NCI-H1417 (cell line): Measurements from ENCODE around the gene IQSEC2.

Source experiments
- DNase-seq, 3 experiments: peaks; one replicate each; lab custom pipeline; 2025; lab: John Stamatoyannopoulos, UW

The IQSEC2 gene

DNA sequence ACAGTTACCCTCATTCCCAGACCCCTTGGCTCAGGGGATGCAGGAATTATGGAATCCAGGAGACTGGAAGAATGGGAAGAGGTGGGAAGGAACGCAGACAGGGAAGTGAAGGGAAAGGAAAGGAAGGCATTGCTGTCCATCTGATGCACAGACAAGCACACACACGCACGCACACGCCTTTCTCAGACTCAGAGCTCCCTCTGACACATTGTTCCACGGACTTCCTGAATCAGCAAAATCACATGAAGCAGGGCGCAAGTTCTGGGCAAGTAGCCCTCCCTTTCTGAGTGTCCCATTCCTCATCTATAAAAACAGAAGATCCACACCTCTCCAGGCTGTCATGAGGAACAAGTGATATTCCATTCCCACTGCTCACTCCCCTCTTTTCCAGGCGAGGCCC, 13.2 kb downstream of the IQSEC2 start:
- DNase-seq = no peak

DNA sequence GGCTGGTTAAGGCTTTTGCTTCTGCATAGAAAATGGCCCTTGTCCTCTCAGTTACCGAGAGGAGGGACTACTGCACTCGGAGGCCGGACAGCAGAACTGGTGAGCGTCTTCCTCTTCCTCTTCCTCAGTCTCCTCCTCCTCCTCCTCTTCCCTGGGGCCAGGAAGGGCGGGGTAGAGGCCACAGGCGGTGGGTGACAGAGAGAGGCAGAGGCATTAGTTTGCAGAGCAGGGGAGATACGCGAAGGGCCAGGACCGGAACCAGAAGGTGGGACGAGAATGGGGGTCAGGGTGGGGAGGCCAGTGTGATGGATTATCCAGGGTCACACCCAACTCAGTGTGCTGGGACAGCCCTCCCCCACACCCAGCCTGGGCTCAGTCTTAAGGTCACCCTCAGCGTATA, 14.5 kb downstream of the IQSEC2 start:
- DNase-seq = no peak

DNA sequence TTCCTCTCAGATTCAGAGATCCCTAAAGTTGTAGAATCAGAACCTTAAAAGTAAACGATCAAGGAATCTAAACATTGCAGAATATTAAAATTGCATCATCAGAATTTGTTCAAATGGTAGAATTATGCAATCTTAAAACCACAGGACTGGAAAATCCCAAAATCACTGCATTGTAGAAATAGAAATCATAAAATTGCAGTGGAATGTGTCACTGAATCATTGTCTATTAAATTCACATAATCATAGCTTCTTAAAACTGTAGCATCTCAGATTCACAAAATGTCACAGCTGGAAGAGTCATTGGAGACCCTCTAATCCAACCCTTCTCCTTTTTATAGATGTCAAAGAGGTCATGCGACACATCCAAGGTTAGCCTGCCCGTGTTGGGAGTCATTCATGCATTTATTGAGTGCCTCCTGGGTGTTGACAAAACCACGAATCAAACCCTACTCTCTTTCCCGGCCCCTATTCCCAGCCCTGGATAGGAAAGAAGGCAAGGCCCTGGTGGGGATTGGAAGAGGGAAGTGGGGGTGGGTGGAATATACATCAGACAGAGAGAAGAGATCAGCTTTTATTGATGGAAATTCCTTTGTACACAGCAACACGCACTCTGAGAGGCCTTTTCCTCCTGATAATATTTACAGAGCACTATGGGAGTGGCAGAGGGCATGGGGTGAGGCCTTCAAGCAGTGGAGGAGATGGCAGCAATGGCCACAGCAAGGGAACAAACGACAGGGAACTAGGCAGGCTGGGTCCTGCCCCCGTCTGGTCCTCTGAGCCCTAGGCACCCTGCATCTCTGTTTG, 15.4 kb downstream of the IQSEC2 start:
- DNase-seq = no peak

DNA sequence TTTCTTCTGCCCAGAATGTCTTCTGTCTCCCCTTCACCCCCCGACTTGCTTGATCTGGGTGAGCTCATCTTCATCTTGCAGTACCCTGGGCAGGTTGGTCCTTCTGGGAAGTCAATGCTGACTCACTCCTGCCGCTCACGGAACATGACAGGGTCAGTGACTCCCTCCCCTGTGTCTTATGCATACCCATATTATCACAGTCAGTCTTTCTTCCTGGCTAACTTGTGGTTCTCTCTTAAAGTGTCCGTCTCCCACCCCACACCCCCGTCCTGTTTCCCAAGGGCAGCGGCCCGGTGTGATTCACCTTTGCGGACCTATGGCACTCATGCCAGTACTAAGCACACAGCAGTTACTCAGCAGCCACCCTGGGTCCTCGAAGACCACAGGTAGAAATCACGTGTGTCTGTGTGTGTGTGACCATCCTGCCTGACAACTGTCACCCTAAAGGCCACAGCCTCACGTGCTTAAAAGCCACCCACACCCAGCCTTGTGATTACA, 17.7 kb downstream of the IQSEC2 start:
- no peak for DNase-seq

DNA sequence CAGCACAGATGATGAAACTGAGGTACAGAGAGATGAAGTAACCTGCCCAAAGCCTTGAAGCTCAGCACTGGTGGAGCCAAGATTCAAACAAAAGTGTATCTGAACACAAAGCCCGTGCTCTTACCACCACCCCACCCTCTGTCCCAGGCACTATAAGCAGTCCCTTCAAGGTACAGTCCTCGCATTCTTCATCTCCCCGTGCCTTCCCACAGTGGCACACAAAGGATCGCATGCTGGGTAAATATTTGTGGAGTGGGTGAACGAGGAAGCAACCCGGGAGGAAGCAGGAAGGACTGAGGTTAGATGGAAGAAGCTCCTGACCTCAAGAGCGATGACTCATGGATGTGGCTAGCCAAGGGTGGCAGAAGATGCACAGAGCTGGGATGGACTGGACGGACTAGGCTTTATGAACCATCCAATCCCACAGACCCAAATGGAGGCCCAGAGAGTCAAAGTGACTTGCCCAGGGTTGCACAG, 18.4 kb downstream of the IQSEC2 start:
- peak in 1 of 3 experiments; percentile 13 for DNase-seq

DNA sequence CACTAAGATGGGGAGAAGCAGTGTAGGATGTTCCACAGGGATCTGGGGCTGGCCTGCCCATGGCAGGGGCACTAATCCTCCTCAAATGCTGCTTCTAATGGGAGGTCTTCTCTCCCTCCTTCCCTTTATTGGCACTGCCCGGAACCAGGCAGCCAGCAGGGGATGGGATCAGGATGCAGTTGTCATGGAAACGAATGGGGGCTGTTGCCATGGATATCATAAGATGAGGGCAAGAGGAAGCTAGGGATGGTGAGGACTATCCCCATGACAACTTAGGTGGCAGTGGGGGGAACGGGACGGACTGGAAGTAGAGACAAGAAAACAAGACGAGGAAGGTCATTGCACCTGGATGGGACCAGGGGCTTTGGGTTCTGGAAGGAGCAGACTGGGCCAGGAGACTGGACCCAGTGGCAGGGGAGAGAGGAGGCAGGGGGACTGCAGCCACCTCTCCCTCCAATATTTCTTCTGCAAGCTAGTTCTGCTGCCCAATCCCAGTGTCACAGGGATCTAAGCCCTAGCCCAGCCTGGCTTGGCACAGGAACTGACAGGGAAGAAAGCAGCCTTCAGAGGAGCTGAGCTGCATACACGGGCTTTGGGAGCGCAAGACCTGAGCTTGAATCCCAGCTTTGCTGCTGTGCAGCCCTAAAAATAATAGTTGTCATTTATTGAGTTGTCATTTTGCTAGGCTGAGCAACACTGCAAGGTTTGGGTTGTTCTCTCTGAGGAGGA, 19.0 kb downstream of the IQSEC2 start:
- peak in 1 of 3 experiments; percentile 57 for DNase-seq

DNA sequence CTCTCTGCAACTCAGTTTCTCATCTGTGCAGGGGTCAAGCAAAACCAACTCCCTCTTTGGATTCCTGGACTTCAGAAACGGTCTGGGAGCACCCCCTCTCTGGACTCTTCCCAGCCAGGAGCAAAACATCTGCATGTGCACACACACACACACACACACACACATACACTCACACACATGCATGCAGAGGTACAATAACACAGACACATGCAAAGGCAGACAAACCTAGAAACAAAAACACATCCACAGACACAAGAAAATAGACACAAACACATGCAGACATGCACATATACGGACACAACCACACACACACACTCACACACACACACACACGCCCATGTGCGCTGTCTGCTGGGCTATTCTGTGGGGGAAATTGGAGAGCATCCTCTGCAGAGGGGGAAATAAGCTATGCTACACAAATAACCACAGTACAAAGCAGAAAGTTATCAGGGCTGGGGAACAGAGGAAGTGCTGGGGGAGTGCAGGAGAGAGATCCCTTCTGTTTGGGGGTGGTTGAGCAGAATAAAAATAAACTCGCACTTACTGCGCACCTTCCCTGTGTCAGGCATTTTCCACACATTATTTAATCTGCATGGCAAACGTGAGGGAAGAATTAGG, 19.9 kb downstream of the IQSEC2 start:
- no peak for DNase-seq

DNA sequence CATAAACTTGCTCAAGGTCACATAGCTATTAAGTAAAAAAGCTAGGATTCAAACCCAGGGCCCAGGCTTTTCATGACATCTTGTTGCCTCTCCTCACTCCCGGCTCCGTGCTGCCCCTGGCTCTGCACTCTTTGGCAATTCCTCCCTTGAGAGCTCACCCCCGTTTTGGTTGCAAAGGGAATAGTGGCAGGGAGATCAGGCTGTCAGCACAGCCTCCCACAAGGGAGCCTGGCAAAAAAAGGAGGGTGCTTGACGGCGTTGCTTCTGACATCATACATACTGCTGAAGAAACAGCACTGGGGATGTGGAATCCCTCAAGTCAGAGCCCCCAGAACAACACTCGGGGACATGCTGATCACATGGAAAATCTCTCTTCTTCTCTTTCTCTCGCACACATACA, 20.5 kb downstream of the IQSEC2 start:
- DNase-seq = no peak

DNA sequence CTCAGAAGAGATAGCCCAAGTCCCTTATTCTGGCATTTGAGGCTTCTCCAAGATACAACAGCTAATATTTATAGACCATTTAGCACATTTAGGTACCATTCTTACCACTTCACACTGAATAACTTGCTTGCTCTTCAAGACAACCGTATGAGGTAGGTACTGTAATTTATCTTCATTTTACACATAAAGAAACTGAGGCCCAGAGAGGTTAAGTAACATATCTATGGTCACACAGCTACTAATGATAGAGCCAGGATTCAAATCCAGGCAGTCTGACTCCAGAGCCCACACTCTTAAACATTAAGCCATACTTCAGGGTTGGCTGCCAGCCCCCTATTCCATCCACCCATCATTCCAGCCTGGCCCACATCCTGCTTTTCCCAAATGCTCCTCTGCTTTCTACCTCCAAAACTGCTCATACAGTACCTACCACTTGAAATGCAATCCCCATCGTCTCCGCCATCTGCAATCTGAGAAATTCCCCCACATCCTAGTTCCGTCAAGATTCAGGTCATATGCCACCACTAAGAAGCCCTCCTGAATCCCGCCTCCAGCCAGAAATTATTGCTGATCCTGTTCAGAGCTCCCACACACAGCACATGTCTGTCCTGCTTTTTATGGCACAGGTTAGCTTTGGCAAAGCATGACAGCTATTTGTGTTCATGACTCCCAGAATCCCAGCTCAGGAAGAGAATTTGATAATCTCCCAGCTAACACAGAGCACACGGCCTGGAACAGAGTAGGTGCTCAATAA, 23.5 kb downstream of the IQSEC2 start:
- no peak for DNase-seq

DNA sequence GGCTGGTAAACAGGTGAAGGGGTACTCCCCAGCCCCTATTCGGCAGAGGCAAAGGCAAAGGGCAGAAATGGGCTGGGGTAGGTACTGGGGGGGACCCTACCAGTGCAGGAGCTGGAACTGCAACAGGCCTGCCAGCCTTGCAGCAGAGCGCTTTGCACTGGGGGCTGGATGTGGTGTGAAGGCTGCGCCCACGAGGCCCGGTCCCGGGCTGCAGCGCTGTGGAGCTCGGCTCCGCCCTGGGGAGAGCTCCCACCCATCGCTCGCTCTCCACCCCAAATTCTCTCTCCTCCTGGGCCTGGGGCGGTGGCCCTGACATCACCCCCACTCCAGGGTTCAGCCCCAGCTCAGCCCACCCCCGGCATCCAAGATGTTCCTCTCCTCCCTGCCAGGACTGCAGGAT, 24.2 kb downstream of the IQSEC2 start:
- DNase-seq = no peak

DNA sequence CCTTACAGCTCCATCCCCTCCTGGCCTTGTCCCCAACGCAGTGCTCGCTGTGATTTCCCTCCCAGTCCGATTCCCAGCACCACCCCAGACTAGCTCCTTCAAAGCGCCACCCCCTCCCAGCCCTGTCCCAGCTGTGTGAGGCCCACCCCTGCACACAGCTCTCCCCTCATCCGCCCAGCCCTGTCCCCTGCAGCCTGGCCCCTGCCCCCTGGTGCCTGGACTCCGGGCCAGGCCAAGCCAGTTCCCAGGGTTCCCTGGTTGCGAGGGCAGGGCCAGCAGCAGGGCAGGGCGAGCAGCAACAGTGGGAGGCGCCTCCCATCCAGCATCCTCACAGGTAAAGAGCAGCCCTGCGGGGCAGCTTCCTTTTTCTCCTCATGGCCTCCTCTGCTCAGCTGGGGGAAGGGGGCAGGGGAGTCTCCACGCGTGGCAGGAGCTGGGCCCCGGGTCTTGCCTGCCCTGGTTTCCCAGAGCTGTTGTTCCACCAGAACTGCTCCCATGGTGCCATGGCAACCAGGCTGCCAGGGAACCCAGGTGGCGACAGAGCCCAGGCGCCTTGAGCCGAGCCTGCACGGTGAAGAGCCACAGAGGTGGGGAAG, 24.8 kb downstream of the IQSEC2 start:
- peak in 2 of 3 experiments; percentile 75 to 80 for DNase-seq

DNA sequence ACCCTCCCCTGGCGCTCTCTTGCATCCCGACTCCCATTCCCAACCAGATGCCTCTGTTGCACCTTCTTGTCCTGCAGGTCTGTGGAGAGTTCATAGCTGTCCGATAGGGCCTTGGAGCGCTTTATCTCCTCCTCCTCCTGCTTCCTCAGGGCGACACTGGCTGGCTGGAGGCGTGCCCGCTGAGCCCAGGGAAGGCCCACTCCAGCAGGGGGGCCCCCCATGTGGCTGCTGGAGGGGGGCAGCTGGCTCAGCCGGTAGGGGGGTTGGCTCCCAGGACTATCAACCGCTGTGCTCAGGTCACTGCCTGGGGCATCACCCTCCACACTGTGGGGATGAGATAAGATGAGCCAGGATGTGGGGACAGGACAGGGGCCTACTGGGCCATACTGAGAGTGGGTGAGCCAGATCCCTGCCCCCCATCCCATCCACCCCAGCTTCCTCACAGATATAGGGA, 25.6 kb downstream of the IQSEC2 start:
- DNase-seq = peak in 1 of 3 experiments; percentile 7

DNA sequence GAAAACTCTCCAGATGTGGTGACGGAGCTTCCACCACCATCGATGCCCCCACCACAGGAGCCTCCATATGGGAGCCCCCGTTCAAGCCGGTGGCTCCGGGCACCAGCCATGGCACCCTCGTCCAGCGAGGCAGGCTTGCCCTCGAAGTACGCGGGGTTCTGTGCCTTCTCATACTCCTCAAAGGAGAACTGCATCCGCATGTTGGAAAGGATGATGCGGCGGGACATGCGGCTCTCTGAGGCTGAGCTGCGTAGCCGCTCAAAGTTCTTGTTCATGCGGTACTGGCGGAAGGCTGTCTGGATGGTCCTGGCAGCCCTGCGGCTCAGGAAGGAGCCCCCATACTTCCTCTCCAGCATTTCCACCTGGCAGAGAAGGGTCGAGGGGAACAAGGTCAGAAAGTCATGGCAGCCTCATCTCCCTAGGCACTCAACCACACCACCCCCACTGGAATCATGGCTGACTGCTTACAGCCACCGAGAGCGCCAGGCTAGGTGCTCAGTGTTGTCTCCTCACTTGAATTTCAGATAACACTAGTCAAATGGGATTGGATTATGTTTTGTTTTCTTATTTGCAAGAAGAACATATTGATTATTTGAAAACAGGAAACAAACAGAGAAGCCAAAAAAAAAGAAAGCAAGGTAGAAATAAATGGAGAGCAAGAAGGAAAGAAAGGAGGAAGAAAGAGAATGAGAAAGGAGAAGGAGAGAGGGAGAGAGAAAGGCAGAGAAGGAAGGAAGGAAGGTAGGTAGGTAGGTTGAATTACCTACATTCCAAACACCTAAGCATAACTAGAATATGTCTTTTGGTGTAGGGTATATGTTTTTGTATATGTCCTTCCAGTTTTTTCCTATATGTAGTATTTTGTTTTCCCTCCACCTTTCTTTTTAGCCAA, 26.6 kb downstream of the IQSEC2 start:
- DNase-seq = no peak

DNA sequence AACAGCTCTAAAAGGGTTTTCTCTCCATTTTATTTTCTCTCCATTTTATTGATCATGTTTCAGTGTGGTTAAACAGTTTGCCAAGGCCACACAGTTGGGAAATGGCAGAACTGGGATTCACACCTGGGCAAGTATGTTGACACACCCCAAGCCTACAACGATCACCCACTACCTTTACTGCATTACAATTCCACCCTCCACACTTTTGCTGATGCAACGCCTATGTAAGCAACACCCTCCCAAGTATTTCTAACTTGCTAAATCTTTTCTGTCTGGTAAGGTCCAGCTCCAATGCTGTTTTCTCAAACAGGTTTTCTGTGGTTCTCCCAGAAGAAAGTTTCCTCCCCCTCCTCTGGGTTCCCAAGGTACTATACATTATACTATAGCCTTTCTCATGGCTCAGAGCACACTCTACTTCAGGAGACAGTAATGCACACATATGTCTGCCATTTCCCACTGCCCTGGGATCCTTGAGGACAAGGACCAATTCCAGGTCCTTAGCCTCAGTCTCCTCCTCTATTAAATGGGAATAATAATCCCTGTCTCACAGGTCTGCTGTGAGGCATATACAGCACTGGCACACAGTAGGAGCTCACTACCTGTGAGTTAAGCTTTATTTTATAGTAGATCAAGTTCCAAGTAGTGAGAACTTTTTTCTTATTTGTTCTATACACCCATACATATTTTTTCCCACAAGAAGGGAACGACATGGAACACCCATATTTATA, 27.9 kb downstream of the IQSEC2 start:
- no peak for DNase-seq

DNA sequence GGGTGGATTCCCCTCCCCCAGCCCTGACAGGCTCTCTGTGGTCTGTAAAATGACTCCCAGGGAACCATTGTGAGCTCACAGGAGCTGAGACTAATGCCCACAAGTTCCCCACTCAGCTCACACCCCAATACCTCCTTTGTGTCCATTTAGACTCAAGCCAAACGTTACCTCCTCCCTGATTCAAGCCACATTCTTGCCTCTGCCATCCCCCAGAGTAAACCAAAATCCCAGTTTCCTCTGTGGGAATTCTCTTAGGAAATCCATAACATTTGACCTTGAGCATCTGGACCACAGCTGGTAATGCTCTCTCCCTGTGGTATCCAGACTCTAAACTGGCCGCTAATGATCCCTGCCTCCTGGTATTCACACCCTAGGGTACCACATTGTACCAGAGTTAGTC, 30.1 kb downstream of the IQSEC2 start:
- no peak for DNase-seq

DNA sequence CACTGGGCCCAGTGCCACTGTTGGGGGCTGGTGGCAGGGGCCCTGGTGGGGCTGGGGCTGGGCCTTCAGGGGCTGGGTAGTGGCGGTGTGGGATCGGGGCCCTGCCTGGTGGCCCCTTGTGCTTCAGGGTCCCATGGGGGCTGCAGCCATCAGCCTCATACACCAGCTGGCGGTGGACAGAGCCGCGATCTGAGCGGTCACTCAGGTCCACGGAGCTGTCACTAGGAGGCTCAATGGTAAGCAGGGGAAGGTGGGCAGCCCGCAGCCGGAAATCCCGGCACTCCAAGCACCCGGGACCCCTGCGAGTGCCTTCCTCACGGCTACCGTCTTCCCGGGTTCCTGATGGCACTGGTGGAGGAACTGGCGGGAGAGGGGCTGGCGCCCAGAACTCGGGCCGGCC, 30.8 kb downstream of the IQSEC2 start:
- DNase-seq = no peak

DNA sequence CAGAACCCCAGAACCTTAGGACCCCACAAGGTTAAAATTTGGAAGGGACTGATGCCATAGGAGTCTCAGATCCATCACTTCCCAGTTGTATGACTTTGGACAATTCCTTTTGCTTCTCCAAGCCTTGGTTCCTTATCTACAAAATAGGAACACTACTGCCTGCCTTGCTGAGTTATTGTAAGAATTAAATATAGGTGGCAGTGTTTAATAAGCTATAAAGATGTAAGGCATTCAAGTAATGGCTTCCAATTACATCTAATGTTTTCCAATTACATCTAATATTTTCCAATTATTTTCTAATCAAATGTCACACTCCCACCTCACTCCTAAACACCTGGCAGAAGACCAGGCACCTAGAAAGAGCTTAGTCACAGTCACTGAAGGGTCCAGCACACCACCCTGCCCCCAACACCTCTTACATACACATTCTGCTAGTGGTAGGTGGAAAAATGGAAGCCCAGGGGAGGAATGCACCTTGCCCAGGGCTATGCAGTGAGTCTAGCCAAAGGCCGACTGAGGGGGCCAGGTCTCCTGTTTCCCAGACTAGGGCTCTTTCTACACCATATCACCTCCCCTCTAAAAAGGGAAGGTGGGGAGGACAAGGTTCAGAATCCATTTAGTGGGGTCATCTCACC, 31.9 kb downstream of the IQSEC2 start:
- no peak for DNase-seq

DNA sequence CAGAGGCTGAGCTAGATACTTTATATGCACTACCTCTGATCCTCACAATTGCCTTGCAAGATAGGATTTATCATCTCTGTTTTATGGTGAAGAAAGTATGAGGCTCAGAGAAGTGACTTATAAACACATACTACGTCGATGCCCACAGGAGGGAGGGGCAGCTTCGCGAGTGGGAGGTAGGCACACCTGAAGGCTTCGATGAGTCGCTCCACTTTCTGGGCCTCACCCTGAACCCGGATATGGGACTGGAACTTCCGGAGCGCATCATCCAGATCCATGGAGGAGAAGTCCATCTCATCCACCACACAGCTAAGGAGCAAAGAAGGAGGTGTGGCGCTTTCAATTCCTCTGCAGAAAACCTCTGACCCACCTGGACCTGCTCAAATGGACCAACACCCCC, 33.5 kb downstream of the IQSEC2 start:
- no peak for DNase-seq

DNA sequence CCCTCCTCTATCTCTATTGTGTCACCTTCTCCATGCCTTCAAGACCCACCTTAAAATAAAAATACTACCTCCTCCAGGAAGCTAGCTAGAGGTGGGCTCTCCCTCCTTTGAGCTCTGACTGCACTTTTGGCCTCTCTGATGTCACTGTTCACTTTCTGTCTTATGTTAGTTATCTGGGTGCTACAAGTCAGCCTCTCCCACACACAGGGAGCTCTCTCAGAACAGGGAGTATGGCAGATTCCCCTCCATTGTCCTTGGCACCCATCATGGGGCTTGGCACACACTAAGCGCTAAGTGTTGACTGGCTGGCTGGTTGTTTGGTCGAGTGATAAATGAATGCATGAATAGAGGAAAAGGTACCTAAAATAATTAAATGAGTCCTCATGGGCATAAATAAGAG, 35.2 kb downstream of the IQSEC2 start:
- DNase-seq = no peak
